NCI-H2227 treated with DMSO at 0.1 percent for 48 hours (cell line): ENCODE results near the gene FTL.
"Not testable (repeated sequence)": the region's sequence is repeated elsewhere in the genome, so short reads cannot be mapped to it uniquely, and the experiment has no call there.

Source experiments
- DNase-seq: peaks from one replicate; lab custom pipeline; 2025; lab: John Stamatoyannopoulos, UW

Gene FTL

DNA sequence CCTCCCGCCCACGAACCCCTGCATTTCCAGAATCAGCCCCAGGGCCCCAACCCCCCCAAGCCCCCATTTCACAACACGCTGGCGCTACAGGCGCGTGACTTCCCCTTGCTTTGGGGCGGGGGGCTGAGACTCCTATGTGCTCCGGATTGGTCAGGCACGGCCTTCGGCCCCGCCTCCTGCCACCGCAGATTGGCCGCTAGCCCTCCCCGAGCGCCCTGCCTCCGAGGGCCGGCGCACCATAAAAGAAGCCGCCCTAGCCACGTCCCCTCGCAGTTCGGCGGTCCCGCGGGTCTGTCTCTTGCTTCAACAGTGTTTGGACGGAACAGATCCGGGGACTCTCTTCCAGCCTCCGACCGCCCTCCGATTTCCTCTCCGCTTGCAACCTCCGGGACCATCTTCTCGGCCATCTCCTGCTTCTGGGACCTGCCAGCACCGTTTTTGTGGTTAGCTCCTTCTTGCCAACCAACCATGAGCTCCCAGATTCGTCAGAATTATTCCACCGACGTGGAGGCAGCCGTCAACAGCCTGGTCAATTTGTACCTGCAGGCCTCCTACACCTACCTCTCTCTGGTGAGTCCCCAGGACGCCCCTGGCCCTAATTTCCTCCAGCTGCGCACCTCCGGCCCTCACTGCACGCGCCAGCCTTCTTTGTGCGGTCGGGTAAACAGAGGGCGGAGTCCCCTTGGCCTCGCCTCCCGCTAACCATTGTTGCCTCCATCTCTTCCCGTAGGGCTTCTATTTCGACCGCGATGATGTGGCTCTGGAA, at the start of gene FTL:
FTL (plus strand) TSS at position 270 of the 766 bp plus-strand sequence; CDS start at position 469, 199 bp downstream.
- peak; percentile 87 for DNase-seq

DNA sequence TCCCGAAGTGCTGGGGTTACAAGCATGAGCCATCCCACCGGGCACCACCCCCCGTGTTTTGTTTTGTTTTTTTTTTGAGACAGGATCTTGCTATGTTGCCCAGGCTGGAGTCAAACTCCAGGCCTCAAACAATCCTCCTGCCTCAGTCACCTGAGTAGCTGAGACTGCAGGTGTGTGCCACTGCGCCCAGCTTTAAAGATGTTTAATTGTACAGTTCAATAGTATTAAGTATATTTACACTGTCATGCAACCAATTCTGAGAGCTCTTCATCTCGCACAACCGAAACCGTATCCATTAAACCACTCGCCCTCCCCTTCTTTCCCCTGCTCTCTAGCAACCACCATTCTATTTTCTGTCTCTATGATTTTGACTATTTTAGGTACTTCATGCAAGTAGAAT, 49.4 kb upstream of the FTL start:
- DNase-seq, result no peak

GRCh38 chr19:48918071-48918470, 47.0 kb upstream of the FTL start:
- no peak for DNase-seq

DNA sequence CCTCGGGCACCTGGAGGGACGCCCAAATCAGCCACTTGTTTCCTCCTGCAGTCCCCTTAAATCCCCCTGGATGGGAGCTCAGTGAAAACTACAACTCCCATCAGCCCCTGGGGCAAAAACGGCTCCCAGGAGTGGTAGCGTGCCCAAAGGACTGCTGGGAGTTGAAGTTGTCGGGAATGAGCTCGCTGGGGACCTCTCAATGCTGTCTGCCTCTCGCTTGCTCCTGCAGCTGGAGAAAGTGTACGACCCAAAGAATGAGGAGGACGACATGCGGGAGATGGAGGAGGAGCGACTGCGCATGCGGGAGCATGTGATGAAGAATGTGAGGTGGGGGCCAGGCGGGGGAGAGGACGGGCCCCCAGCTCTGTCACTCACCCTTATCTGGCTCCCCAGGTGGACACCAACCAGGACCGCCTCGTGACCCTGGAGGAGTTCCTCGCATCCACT, 46.3 kb upstream of the FTL start:
- DNase-seq, result no peak

GRCh38 chr19:48919271-48919670, 45.8 kb upstream of the FTL start:
- not testable (repeated sequence) for DNase-seq

GRCh38 chr19:48920949-48921348, 44.2 kb upstream of the FTL start:
- no peak for DNase-seq

DNA sequence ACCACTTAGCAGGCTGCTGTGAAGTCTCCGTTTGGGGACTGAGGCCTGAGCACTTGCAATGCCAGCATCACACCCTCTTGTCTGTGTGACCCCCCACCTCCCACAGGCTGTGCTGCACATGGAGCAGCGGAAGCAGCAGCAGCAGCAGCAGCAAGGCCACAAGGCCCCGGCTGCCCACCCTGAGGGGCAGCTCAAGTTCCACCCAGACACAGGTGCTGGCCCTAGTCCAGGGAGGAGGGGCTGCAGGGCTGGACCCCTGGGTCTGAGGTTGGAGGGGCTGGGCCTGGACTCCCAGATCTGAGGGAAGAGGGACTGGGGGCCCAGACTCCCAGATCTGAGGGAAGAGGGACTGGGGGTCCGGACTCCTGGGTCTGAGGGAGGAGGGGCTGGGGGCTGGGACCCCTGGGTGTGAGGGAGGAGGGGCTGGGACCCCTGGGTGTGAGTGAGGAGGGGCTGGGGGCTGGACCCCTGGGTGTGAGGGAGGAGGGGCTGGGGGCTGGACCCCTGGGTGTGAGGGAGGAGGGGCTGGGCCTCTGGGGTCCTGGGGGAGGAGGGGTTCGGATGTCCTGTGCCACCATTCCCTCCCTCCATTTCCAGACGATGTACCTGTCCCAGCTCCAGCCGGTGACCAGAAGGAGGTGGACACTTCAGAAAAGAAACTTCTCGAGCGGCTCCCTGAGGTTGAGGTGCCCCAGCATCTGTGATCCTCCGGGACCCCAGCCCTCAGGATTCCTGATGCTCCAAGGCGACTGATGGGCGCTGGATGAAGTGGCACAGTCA, 43.2 kb upstream of the FTL start:
- no peak for DNase-seq

DNA sequence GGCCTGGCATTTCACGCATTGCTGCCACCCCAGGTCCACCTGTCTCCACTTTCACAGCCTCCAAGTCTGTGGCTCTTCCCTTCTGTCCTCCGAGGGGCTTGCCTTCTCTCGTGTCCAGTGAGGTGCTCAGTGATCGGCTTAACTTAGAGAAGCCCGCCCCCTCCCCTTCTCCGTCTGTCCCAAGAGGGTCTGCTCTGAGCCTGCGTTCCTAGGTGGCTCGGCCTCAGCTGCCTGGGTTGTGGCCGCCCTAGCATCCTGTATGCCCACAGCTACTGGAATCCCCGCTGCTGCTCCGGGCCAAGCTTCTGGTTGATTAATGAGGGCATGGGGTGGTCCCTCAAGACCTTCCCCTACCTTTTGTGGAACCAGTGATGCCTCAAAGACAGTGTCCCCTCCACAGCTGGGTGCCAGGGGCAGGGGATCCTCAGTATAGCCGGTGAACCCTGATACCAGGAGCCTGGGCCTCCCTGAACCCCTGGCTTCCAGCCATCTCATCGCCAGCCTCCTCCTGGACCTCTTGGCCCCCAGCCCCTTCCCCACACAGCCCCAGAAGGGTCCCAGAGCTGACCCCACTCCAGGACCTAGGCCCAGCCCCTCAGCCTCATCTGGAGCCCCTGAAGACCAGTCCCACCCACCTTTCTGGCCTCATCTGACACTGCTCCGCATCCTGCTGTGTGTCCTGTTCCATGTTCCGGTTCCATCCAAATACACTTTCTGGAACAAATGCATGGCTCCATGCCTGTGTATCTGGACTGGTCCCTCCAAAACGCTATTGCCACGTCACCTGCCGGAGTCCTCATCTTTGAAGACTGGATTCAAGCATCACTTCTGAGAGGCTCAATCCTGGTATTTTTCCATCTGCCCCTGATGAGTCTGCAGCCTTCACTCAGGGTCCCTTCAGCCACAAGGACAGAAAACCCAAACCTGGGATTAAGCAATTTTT, 42.3 kb upstream of the FTL start:
- no peak for DNase-seq

GRCh38 chr19:48925240-48925843, 39.8 kb upstream of the FTL start:
- DNase-seq, result no peak

DNA sequence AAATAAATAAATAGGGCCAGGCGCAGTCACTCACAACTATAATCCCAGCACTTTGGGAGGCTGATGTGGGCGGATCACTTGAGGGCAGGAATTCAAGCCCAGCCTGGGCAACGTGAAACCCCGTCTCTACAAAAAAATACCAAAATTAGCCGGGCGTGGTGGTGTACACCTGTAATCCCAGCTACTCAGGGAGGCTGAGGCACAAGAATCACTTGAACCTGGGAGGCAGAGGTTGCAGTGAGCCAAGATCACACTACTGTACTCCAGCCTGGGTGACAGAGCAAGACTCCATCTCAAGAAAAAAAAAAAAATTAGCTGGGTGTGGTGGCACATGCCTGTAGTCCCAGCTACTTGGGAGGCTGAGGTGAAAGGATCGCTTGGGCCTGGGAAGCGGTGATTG, 39.2 kb upstream of the FTL start:
- DNase-seq, result not testable (repeated sequence)

GRCh38 chr19:48926909-48927308, 38.2 kb upstream of the FTL start:
- no peak for DNase-seq

DNA sequence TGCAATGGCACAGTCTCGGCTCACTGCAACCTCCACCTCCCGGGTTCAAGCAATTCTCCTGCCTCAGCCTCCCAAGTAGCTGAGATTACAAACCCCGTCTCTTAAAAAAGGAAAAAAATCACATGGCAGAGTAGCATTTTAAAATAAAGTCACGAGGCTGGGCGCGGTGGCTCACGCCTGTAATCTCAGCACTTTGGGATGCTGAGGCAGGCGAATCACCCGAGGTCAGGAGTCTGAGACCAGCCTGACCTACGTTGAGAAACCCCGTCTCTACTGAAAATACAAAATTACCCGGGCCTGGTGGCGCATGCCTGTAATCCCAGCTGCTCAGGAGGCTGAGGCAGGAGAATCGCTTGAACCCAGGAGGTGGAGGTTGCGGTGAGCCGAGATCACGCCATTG, 37.4 kb upstream of the FTL start:
- DNase-seq, result not testable (repeated sequence)

DNA sequence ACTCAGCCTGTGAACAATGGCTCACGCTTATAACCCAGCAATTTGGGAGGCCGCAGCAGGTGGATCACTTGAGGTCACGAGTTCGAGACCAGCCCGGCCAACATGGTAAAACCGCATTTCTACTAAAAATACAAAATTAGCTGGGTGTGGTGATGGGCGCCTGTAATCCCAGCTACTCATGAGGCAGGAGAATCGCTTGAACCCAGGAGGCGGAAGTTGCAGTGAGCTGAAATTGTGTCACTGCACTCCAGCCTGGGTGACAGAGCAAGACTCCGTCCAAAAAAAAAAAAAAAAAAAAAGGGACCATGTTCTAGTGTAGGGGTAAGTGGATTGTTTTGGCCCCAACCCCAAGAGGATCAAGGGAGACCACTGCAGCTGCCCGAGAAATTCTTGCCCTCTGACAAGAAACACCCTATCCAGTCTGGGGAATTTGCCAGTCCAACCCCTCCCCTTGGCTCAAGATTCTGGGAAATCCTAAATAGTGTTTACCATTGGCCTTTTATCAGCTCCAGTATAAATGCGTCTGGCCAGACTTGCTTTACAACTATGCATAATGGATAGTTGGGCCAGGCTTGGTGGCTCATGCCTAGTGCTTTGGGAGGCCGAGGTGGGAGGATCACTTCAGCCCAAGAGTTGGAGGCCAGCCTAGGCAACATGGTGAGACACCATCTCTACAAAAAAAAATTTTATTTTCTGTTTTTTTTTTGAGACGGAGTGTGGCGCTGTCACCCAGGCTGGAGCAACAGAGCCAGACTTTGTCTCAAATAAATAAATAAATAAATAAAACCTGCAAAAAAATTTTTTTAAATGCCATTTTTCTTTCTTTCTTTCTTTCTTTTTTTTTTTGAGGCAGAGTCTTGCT, 36.7 kb upstream of the FTL start:
- DNase-seq, result no peak

- DNase-seq, result peak; percentile 74
Observed at GRCh38 chr19:48933382-48933932, 31.7 kb upstream of the FTL start, which contains the start of gene DHDH. Gene DHDH (plus strand): TSS chr19:48933699. CDS start chr19:48933722, 23 bp downstream.

DNA sequence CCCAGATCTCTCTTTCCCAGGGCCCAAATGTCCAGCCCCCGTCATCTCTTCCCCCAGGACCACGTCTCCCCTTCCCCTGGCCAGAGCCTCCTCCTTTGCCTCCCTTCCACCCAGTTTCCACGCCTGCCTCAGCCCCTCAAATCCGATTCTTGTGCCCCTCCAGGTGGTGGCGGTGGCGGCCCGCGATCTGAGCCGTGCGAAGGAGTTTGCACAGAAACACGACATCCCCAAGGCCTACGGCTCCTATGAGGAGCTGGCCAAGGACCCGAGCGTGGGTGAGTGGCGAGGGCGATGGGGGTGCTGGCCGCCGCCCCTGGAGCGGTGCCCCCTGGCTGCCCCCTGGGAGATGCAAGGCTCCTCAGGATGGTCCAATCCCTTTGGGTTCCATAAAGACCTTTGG, 30.3 kb upstream of the FTL start:
- no peak for DNase-seq

- no peak for DNase-seq
Observed at GRCh38 chr19:48935864-48936263, 29.2 kb upstream of the FTL start.

DNA sequence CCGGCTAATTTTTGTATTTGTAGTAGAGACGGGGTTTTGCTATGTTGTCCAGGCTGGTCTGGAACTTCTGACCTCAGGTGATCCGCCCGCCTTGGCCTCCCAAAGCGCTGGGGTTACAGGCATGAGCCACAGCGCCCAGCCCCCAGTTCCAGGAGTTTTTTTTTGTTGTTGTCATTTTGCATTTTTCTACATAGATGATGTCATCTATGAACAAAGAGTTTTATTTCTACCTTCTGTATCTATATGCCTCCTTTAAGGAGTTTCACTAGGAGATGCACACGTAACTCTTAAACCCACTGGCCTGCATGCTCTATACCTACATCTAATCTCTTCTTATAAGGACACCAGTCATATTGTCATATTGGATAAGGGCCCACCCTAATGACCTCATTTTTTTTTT, 26.9 kb upstream of the FTL start:
- no peak for DNase-seq

DNA sequence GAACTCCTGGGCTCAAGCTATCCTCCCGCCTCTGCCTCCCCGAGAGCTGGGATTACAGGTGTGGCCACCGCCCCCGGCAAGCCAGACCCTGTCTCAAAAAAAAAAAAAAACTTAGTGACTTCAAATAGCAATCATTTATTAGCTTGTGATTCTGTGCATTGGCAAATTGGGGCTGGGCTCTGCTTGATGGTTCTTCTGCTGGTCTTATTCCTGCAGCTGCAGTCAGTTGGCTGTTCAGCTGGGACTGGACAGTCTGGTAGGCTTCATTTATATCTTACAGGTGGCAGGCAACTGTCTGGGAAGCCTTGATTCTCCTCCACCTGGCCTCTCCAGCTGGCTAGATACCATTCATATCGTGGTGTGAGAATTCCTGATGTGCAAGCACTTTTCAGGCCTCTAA, 24.2 kb upstream of the FTL start:
- no peak for DNase-seq

- no peak for DNase-seq
Observed at GRCh38 chr19:48943081-48943480, 22.0 kb upstream of the FTL start.

DNA sequence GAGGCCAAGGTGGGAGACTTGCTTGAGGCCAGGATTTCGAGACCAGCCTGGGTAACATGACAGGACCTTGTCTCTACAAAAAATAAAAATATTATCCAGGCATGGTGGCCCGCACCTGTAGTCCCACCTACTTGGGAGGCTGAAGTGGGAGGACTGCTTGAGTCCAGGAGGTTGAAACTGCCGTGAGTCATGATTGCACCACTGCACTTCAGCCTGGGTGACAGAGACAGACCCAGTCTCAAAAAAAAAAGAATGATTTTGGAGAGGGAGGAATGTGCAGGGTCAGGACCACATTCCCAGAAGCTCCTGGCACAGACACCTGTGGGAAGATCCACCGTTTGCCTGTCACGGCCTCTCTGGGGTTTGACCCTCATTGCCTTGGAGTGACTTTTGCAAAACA, 19.7 kb upstream of the FTL start:
- no peak for DNase-seq
